Gastroesophageal sphincter (tissue), 3 donors: Measurements from ENCODE around the gene ATOH7.

Source experiments
- CTCF ChIP-seq, 4 experiments: fragments of 200-600 bp in 2 of 4; fragments of 450-650 bp in 2 of 4; sonication (generic) in 1 of 4; IDR thresholded peaks; one replicate each; pipeline ENCODE4 v1.5.1; 2017 to 2019; ENCODE audit warnings: antibody characterized with exemption in 4 of 4, mild to moderate bottlenecking in 2 of 4, moderate library complexity in 2 of 4
- EP300 ChIP-seq: sonication (generic); formaldehyde crosslinking; IDR thresholded peaks from one replicate; pipeline ENCODE4 v1.6.1; 2017; ENCODE audit warnings: antibody characterized with exemption, mild to moderate bottlenecking
- POLR2A ChIP-seq, 2 donors: fragments of 450-650 bp; IDR thresholded peaks; one replicate each; pipeline ENCODE4 v1.6.1; 2017; ENCODE audit warnings: antibody characterized with exemption in 2 of 2, mild to moderate bottlenecking in 2 of 2, moderate library complexity in 1 of 2

- no peak for TF ChIP-seq POLR2A (IDR thresholded peaks at IDR 0.05)
- TF ChIP-seq CTCF (IDR thresholded peaks at IDR 0.05) = no peak
- TF ChIP-seq EP300 = no peak
These were observed 37.6 kb downstream of the ATOH7 start for GRCh38 chr10:68194290-68194689.
